Peyer's patch (tissue), 4 donors: ENCODE data around the gene MLST8. TPM values are rescaled to one million over a fixed set of nuclear protein-coding genes. Genes with fewer than 3 reads are reported as not detected.

Experiments used
- DNase-seq, 3 donors: peaks; one replicate each; pipeline ENCODE4 v3.0.0-alpha.2; 2017 to 2019
- H3K27ac ChIP-seq, 4 donors: fragments of 200-600 bp; sonication (generic); one replicate each; pipeline ENCODE4 v1.5.1; 2016 to 2019
- H3K27me3 ChIP-seq, 2 donors: fragments of 200-600 bp; sonication (generic); one replicate each; pipeline ENCODE4 v1.5.1; 2019
- H3K36me3 ChIP-seq, 3 donors: fragments of 200-600 bp; sonication (generic); one replicate each; pipeline ENCODE4 v1.5.1; 2016 to 2019
- H3K4me1 ChIP-seq, 4 donors: fragments of 200-600 bp; sonication (generic); one replicate each; pipeline ENCODE4 v1.5.1; 2016 to 2019
- H3K4me3 ChIP-seq, 4 donors: fragments of 200-600 bp; sonication (generic); 1 replicate in 3 of 4; 2 replicates in 1 of 4; pipeline ENCODE4 v1.5.1; 2016 to 2019; ENCODE audit warnings: mild to moderate bottlenecking in 1 of 4
- H3K9me3 ChIP-seq, 4 donors: fragments of 200-600 bp; sonication (generic); one replicate each; pipeline ENCODE4 v1.5.1; 2016 to 2019; ENCODE audit warnings: mild to moderate bottlenecking in 1 of 4
- CTCF ChIP-seq, 6 experiments: fragments of 450-650 bp in 4 of 6; fragments of 200-600 bp in 2 of 6; sonication (generic) in 1 of 6; IDR thresholded peaks; one replicate each; pipeline ENCODE4 v1.5.1; 2017 to 2019; ENCODE audit warnings: antibody characterized with exemption in 6 of 6, mild to moderate bottlenecking in 3 of 6, moderate library complexity in 1 of 6
- POLR2A ChIP-seq, 2 donors: fragments of 450-650 bp; IDR thresholded peaks; one replicate each; pipeline ENCODE4 v1.5.1; 2017; ENCODE audit warnings: antibody characterized with exemption in 2 of 2, mild to moderate bottlenecking in 2 of 2, moderate library complexity in 2 of 2
- total RNA-seq, 4 donors: library from RNA; depleted of rRNA; stranded (reverse); fragments of >200 nt; gene quantifications; one replicate each; pipeline ENCODE4 v1.1.0, GENCODE V29; 2016

Gene MLST8
- total RNA-seq, 4 donors from 2014 or later, result 45.7 to 95.7 (median 69.4) TPM

- Histone ChIP-seq H3K4me3 (no peak overlapping the region), H3K9me3 (no peaks in the 10 kb centered on the region), H3K36me3 (no peaks in the 10 kb centered on the region), H3K27ac (no peak overlapping the region), H3K27me3 (peaks cover 0 to 27% of the 10 kb centered on the region in 2 donors), H3K4me1 (peaks cover 0 to 19% (median 13%) of the 10 kb centered on the region in 4 donors)
- DNase-seq, result no peak
- TF ChIP-seq CTCF (IDR thresholded peaks at IDR 0.05) (no peak), POLR2A (IDR thresholded peaks at IDR 0.05) (no peak)
Observed at GRCh38 chr16:2194166-2194834, 11.0 kb upstream of the MLST8 start.

- no peak overlapping the region for H3K27ac ChIP-seq
- no peak overlapping the region for H3K4me3 ChIP-seq
- H3K4me1 ChIP-seq, result peaks cover 0 to 19% (median 13%) of the 10 kb centered on the region in 4 donors
- H3K27me3 ChIP-seq, result peaks cover 0 to 27% of the 10 kb centered on the region in 2 donors
- TF ChIP-seq POLR2A (IDR thresholded peaks at IDR 0.05), result no peak
- peak; percentile 27 to 73 (median 60) for TF ChIP-seq CTCF (IDR thresholded peaks at IDR 0.05)
- peak in 2 of 3 donors; percentile 68 to 85 for DNase-seq
- no peaks in the 10 kb centered on the region for H3K36me3 ChIP-seq
- no peaks in the 10 kb centered on the region for H3K9me3 ChIP-seq
Observed at GRCh38 chr16:2194852-2195321, 10.4 kb upstream of the MLST8 start.

- H3K27me3 ChIP-seq, result peaks cover 0 to 27% of the 10 kb centered on the region in 2 donors
- H3K4me3 ChIP-seq, result peak overlapping the region in 3 of 4 donors; percentile 49 to 64 (median 55)
Observed at GRCh38 chr16:2195322-2196161, 9.7 kb upstream of the MLST8 start.

GRCh38 chr16:2196162-2196980 is 8.9 kb upstream of the MLST8 start, which contains the start of gene CASKIN1:
Gene CASKIN1, minus strand, starts transcription at chr16:2196605. Its CDS starts 173 bp downstream, at chr16:2196432.
- Histone ChIP-seq H3K27me3 (peaks cover 0 to 27% of the 10 kb centered on the region in 2 donors), H3K27ac (no peak within 1 kb of the TSS), H3K36me3 (no peaks in the 10 kb centered on the region), H3K4me3 (peak within 1 kb of the TSS in 3 of 4 donors; percentile 49 to 64 (median 55)), H3K4me1 (peaks cover 0 to 19% (median 13%) of the 10 kb centered on the region in 4 donors), H3K9me3 (no peaks in the 10 kb centered on the region)
- no peak for TF ChIP-seq CTCF (IDR thresholded peaks at IDR 0.05)
- TF ChIP-seq POLR2A (IDR thresholded peaks at IDR 0.05), result no peak
- DNase-seq, result no peak

More at GRCh38 chr16:2195322-2196161, 9.7 kb upstream of the MLST8 start:
- Histone ChIP-seq H3K9me3 (no peaks in the 10 kb centered on the region), H3K27ac (no peak overlapping the region), H3K4me1 (peaks cover 0 to 19% (median 13%) of the 10 kb centered on the region in 4 donors), H3K36me3 (no peaks in the 10 kb centered on the region)
- no peak for DNase-seq
- no peak for TF ChIP-seq POLR2A (IDR thresholded peaks at IDR 0.05)
- TF ChIP-seq CTCF (IDR thresholded peaks at IDR 0.05), result no peak

GRCh38 chr16:2196981-2197511 is 8.2 kb upstream of the MLST8 start:
- no peak for DNase-seq
- H3K36me3 ChIP-seq, result no peaks in the 10 kb centered on the region
- H3K27me3 ChIP-seq, result peaks cover 0 to 27% of the 10 kb centered on the region in 2 donors
- TF ChIP-seq POLR2A (IDR thresholded peaks at IDR 0.05) (no peak), CTCF (IDR thresholded peaks at IDR 0.05) (no peak)
- H3K4me1 ChIP-seq, result peaks cover 0 to 19% (median 13%) of the 10 kb centered on the region in 4 donors
- no peak overlapping the region for H3K27ac ChIP-seq
- H3K9me3 ChIP-seq, result no peaks in the 10 kb centered on the region
- peak overlapping the region in 3 of 4 donors; percentile 35 to 64 (median 55) for H3K4me3 ChIP-seq
